ENCODE results near the gene AQP5. TPM values are rescaled to one million over a fixed set of nuclear protein-coding genes. Genes with fewer than 3 reads are reported as not detected.
A peak's percentile ranks its signal among the peaks of the same experiment; 100 is the strongest.

The AQP5 gene
- total and polyA plus RNA-seq, 12 donors, result 0.16 to 2.6 (median 0.52) TPM; not detected in 4

GRCh38 chr12:49917166-49917787 is 44.4 kb upstream of the AQP5 start:
- ATAC-seq, result no peak
- Histone ChIP-seq H3K4me1 (peaks cover 0 to 14% (median 1%) of the 10 kb centered on the region in 9 donors), H3K27ac (no peak overlapping the region), H3K36me3 (no peaks in the 10 kb centered on the region), H3K27me3 (peaks cover 0 to 11% (median 0%) of the 10 kb centered on the region in 7 donors), H3K9me3 (no peaks in the 10 kb centered on the region), H3K4me3 (no peak overlapping the region)
- no peak for TF ChIP-seq CTCF (IDR thresholded peaks at IDR 0.05)
- 91 to 92% methylated on average over 12 of the region's 12 CpGs for WGBS, 2 donors
- intact Hi-C loops (cut with DNase I), result no loop called here
- no peak for DNase-seq

- DNase-seq, result no peak
- Histone ChIP-seq H3K36me3 (no peaks in the 10 kb centered on the region), H3K27me3 (peaks cover 0 to 11% (median 0%) of the 10 kb centered on the region in 7 donors), H3K4me1 (peaks cover 0 to 19% (median 5%) of the 10 kb centered on the region in 9 donors), H3K27ac (no peak overlapping the region), H3K4me3 (no peak overlapping the region), H3K9me3 (no peaks in the 10 kb centered on the region)
- ATAC-seq, result no peak
- WGBS, 2 donors, result 84 to 88% methylated on average over 5 of the region's 5 CpGs
- intact Hi-C loops (cut with DNase I), result no loop called here
- no peak for TF ChIP-seq CTCF (IDR thresholded peaks at IDR 0.05)
Measured at GRCh38 chr12:49917788-49918173, 43.9 kb upstream of the AQP5 start.

DNA sequence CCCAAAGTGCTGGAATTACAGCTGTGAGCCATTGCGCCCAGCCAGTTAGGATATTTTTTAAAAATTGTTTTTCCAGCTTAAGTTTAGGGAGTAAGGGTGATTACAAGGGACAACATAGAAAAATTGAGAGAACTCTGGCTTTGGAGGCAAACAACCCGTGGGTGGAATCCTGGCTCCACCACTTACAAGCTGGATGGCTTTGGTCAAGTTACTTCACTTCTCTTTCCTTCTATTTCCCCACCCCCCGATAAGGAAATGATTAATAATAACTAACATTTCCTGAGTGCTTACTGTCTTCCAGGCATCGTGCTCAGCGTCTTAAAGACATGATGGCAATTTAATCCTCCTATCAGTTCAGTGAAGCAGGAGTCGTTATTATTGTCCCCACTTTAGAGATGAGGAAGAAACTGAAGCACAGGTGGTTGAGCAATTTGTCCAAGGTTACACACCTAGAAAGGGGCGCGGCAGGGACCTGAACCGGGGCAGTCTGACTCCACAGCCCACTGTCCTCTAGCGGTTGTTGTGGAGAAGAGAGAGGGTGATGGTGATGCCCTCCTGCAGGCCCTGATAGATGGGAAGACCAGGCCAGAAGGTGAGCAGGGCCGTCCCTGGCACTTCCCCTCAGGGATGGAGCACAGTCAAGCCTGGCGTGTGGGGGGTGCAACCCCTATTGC is 41.3 kb upstream of the AQP5 start:
- H3K27me3 ChIP-seq, result peaks cover 0 to 11% (median 0%) of the 10 kb centered on the region in 7 donors
- H3K4me1 ChIP-seq, result peaks cover 0 to 22% (median 5%) of the 10 kb centered on the region in 9 donors
- intact Hi-C loops (cut with DNase I), result no loop called here
- WGBS, 2 donors, result 65 to 66% methylated on average over 12 of the region's 12 CpGs
- DNase-seq, result no peak
- no peak overlapping the region for H3K4me3 ChIP-seq
- no peaks in the 10 kb centered on the region for H3K9me3 ChIP-seq
- no peaks in the 10 kb centered on the region for H3K36me3 ChIP-seq
- ATAC-seq, result peak in 7 of 8 donors; percentile 44 to 67 (median 53)
- peak overlapping the region in 5 of 10 donors; percentile 19 to 62 (median 44) for H3K27ac ChIP-seq
- no peak for TF ChIP-seq CTCF (IDR thresholded peaks at IDR 0.05)

DNA sequence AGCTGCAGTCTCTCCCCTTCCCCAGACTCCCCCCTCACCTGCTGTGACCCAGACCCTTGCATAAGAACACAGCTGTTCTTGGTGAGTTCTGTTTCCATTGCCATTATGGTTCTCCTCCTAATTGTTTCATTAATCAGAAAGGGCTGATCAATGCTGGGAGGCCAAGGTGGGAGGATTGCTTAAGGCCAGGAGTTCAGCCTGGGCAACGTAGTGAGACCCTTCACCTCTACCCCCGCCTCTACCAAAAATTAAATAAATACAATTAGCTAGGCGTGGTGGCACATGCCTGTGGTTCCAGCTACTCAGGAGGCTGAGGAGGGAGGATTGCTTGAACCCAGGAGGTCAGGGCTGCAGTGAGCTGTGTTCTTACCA is 40.8 kb upstream of the AQP5 start:
- intact Hi-C loops (cut with DNase I), result no loop called here
- ATAC-seq (no peak), DNase-seq (no peak)
- Histone ChIP-seq H3K9me3 (no peaks in the 10 kb centered on the region), H3K36me3 (no peaks in the 10 kb centered on the region), H3K4me1 (peaks cover 0 to 22% (median 5%) of the 10 kb centered on the region in 9 donors), H3K27ac (no peak overlapping the region), H3K27me3 (peaks cover 0 to 11% (median 0%) of the 10 kb centered on the region in 7 donors), H3K4me3 (no peak overlapping the region)
- 90 to 94% methylated on average over 3 of the region's 3 CpGs for WGBS, 2 donors
- TF ChIP-seq CTCF (IDR thresholded peaks at IDR 0.05), result no peak

Measured in heart right ventricle (tissue), 16 donors.